ENCODE results near the gene MIA. TPM values are rescaled to one million over a fixed set of nuclear protein-coding genes. Genes with fewer than 3 reads are reported as not detected.
A peak's percentile ranks its signal among the peaks of the same experiment; 100 is the strongest.

The MIA gene
- total RNA-seq, 2 experiments from 2014 or later = not detected

- CTCF ChIA-PET = interaction anchor here (0.7 to 4.1 kb wide), 4 partner anchors 8 to 78 kb away, joined by 3 to 18 read pairs (median 4); partner anchors contain the start of gene ACTMAP
- POLR2A ChIA-PET = interaction anchor here (0.7 to 1.0 kb wide), 3 partner anchors 9 to 11 kb away, joined by 3 to 4 read pairs (median 3); partner anchors contain the start of gene ACTMAP
- Mint-ChIP-seq H3K9me3 (ENCODE audit: insufficient read depth) (no peaks in the 10 kb centered on the region), H3K4me1 (ENCODE audit: low read depth) (no peaks in the 10 kb centered on the region), H3K27ac (no peak overlapping the region), H3K27me3 (ENCODE audit: low read depth) (no peaks in the 10 kb centered on the region), H3K36me3 (ENCODE audit: low read depth) (peaks cover 11% of the 10 kb centered on the region), H3K4me3 (no peak overlapping the region)
- DNase-seq = no peak
- ATAC-seq = no peak
These were observed 33.6 kb upstream of the MIA start for GRCh38 chr19:40741527-40742390.

GRCh38 chr19:40742477-40742876 is 32.8 kb upstream of the MIA start:
- no peaks in the 10 kb centered on the region for H3K4me1 Mint-ChIP-seq (ENCODE audit: low read depth)
- H3K9me3 Mint-ChIP-seq (ENCODE audit: insufficient read depth) = no peaks in the 10 kb centered on the region
- POLR2A ChIA-PET = interaction anchor here (0.7 to 1.1 kb wide), 3 partner anchors 8 to 14 kb away, joined by 3 to 4 read pairs (median 3); partner anchors contain the start of gene ACTMAP
- H3K36me3 Mint-ChIP-seq (ENCODE audit: low read depth) = peaks cover 6% of the 10 kb centered on the region
- CTCF ChIA-PET = interaction anchor here (0.7 to 4.1 kb wide), 3 partner anchors 9 to 77 kb away, joined by 3 to 18 read pairs (median 4); no protein-coding TSS in a partner anchor
- no peak overlapping the region for H3K27ac Mint-ChIP-seq
- no peaks in the 10 kb centered on the region for H3K27me3 Mint-ChIP-seq (ENCODE audit: low read depth)
- DNase-seq (no peak), ATAC-seq (no peak)
- H3K4me3 Mint-ChIP-seq = no peak overlapping the region

GRCh38 chr19:40742886-40743285 is 32.4 kb upstream of the MIA start:
- ATAC-seq = no peak
- H3K36me3 Mint-ChIP-seq (ENCODE audit: low read depth) = peaks cover 4% of the 10 kb centered on the region
- H3K4me1 Mint-ChIP-seq (ENCODE audit: low read depth) = no peaks in the 10 kb centered on the region
- no peaks in the 10 kb centered on the region for H3K9me3 Mint-ChIP-seq (ENCODE audit: insufficient read depth)
- ChIA-PET POLR2A (interaction anchor here (1.1 to 1.6 kb wide), 2 partner anchors 14 to 34 kb away, joined by 3 to 4 read pairs; no protein-coding TSS in a partner anchor), CTCF (interaction anchor here (1.4 to 4.1 kb wide), 3 partner anchors 55 to 77 kb away, joined by 4 to 18 read pairs (median 6); partner anchors contain the start of gene EGLN2)
- no peak overlapping the region for H3K4me3 Mint-ChIP-seq
- H3K27me3 Mint-ChIP-seq (ENCODE audit: low read depth) = no peaks in the 10 kb centered on the region
- DNase-seq = no peak
- no peak overlapping the region for H3K27ac Mint-ChIP-seq

GRCh38 chr19:40743926-40744325 is 31.4 kb upstream of the MIA start:
- Mint-ChIP-seq H3K9me3 (ENCODE audit: insufficient read depth) (no peaks in the 10 kb centered on the region), H3K4me1 (ENCODE audit: low read depth) (peaks cover 6% of the 10 kb centered on the region), H3K36me3 (ENCODE audit: low read depth) (peaks cover 4% of the 10 kb centered on the region), H3K27me3 (ENCODE audit: low read depth) (no peaks in the 10 kb centered on the region), H3K27ac (no peak overlapping the region), H3K4me3 (no peak overlapping the region)
- POLR2A ChIA-PET = interaction anchor here (0.6 to 1.6 kb wide), 5 partner anchors 14 to 61 kb away, joined by 3 to 4 read pairs (median 3); no protein-coding TSS in a partner anchor
- DNase-seq (no peak), ATAC-seq (no peak)
- CTCF ChIA-PET = interaction anchor here (0.7 to 4.1 kb wide), 10 partner anchors 10 to 84 kb away, joined by 3 to 18 read pairs (median 4); partner anchors contain the start of gene EGLN2

- DNase-seq (peak; percentile 52), ATAC-seq (peak; percentile 62)
- H3K4me1 Mint-ChIP-seq (ENCODE audit: low read depth) = peaks cover 11% of the 10 kb centered on the region
- no peaks in the 10 kb centered on the region for H3K27me3 Mint-ChIP-seq (ENCODE audit: low read depth)
- H3K4me3 Mint-ChIP-seq = no peak overlapping the region
- no peaks in the 10 kb centered on the region for H3K9me3 Mint-ChIP-seq (ENCODE audit: insufficient read depth)
- ChIA-PET POLR2A (interaction anchor here (0.9 to 1.6 kb wide), 5 partner anchors 23 to 63 kb away, joined by 3 to 4 read pairs (median 3); no protein-coding TSS in a partner anchor), CTCF (interaction anchor here (0.7 to 4.1 kb wide), 14 partner anchors 9 to 83 kb away, joined by 3 to 18 read pairs (median 3); partner anchors contain the start of gene EGLN2)
- H3K27ac Mint-ChIP-seq = no peak overlapping the region
- peaks cover 2% of the 10 kb centered on the region for H3K36me3 Mint-ChIP-seq (ENCODE audit: low read depth)
These were observed 30.5 kb upstream of the MIA start for GRCh38 chr19:40744554-40745401.

GRCh38 chr19:40745402-40745780 is 29.9 kb upstream of the MIA start:
- Mint-ChIP-seq H3K36me3 (ENCODE audit: low read depth) (peaks cover 6% of the 10 kb centered on the region), H3K4me1 (ENCODE audit: low read depth) (peaks cover 17% of the 10 kb centered on the region), H3K27ac (no peak overlapping the region), H3K9me3 (ENCODE audit: insufficient read depth) (no peaks in the 10 kb centered on the region), H3K27me3 (ENCODE audit: low read depth) (no peaks in the 10 kb centered on the region), H3K4me3 (no peak overlapping the region)
- ChIA-PET CTCF (interaction anchor here (0.9 to 4.1 kb wide), 8 partner anchors 10 to 82 kb away, joined by 3 to 18 read pairs (median 4); no protein-coding TSS in a partner anchor), POLR2A (interaction anchor here (0.9 kb wide), 1 partner anchor 62 kb away, joined by 3 read pairs; no protein-coding TSS in a partner anchor)
- ATAC-seq = no peak
- DNase-seq = no peak

GRCh38 chr19:40747536-40747935 is 27.8 kb upstream of the MIA start:
- Mint-ChIP-seq H3K4me3 (no peak overlapping the region), H3K27ac (no peak overlapping the region), H3K9me3 (ENCODE audit: insufficient read depth) (no peaks in the 10 kb centered on the region), H3K27me3 (ENCODE audit: low read depth) (no peaks in the 10 kb centered on the region), H3K4me1 (ENCODE audit: low read depth) (peaks cover 21% of the 10 kb centered on the region), H3K36me3 (ENCODE audit: low read depth) (peaks cover 21% of the 10 kb centered on the region)
- ATAC-seq (no peak), DNase-seq (no peak)
- ChIA-PET POLR2A (interaction anchor here (10.1 kb wide), 1 partner anchor 31 kb away, joined by 94 read pairs; the partner anchor contains the start of gene RAB4B), CTCF (interaction anchor here (1.0 kb wide), 2 partner anchors 59 to 113 kb away, joined by 3 to 6 read pairs; no protein-coding TSS in a partner anchor)

- H3K9me3 Mint-ChIP-seq (ENCODE audit: insufficient read depth) = no peaks in the 10 kb centered on the region
- peaks cover 39% of the 10 kb centered on the region for H3K36me3 Mint-ChIP-seq (ENCODE audit: low read depth)
These were observed 25.1 kb upstream of the MIA start, which contains the start of gene ACTMAP for GRCh38 chr19:40750058-40750873. TSS of gene ACTMAP (minus strand) at chr19:40750477. CDS start at chr19:40749803, 674 bp downstream.

GRCh38 chr19:40750874-40751537 is 24.3 kb upstream of the MIA start, which contains the start of gene SNRPA:
TSS of gene SNRPA (plus strand) at chr19:40751203. CDS start at chr19:40751409, 206 bp downstream.
- Mint-ChIP-seq H3K27ac (peak within 1 kb of the TSS; percentile 97), H3K4me3 (peak within 1 kb of the TSS; percentile 89), H3K4me1 (ENCODE audit: low read depth) (peaks cover 46% of the 10 kb centered on the region), H3K36me3 (ENCODE audit: low read depth) (peaks cover 46% of the 10 kb centered on the region), H3K9me3 (ENCODE audit: insufficient read depth) (no peaks in the 10 kb centered on the region), H3K27me3 (ENCODE audit: low read depth) (no peaks in the 10 kb centered on the region)
- DNase-seq = peak; percentile 98
- ChIA-PET POLR2A (interaction anchor here (0.5 to 10.1 kb wide), 9 partner anchors 9 to 818 kb away, joined by 3 to 94 read pairs (median 4); partner anchors contain the start of genes COQ8B, EGLN2, ITPKC and NUMBL), CTCF (interaction anchor here (0.6 to 3.0 kb wide), 15 partner anchors 9 to 511 kb away, joined by 3 to 16 read pairs (median 4); partner anchors contain the start of genes COQ8B, EGLN2, ITPKC and RAB4B)
- ATAC-seq = peak; percentile 77

More at GRCh38 chr19:40750058-40750873, 25.1 kb upstream of the MIA start, which contains the start of gene ACTMAP:
- H3K27ac Mint-ChIP-seq = peak within 1 kb of the TSS; percentile 97
- H3K4me3 Mint-ChIP-seq = peak within 1 kb of the TSS; percentile 89
- ATAC-seq (peak; percentile 86), DNase-seq (peak; percentile 100)
- ChIA-PET CTCF (interaction anchor here (0.6 to 3.0 kb wide), 16 partner anchors 9 to 512 kb away, joined by 3 to 16 read pairs (median 4); partner anchors contain the start of genes COQ8B, EGLN2, ITPKC and RAB4B), POLR2A (interaction anchor here (0.5 to 10.1 kb wide), 8 partner anchors 8 to 818 kb away, joined by 3 to 94 read pairs (median 4); partner anchors contain the start of genes COQ8B, EGLN2, ITPKC and NUMBL)
- H3K27me3 Mint-ChIP-seq (ENCODE audit: low read depth) = no peaks in the 10 kb centered on the region
- peaks cover 38% of the 10 kb centered on the region for H3K4me1 Mint-ChIP-seq (ENCODE audit: low read depth)

Measured in activated CD8-positive, alpha-beta T cell treated with anti-CD3 and anti-CD28 coated beads, Interleukin-2, amount 10 ng/mL, durations not matched to agents 7 days and 5 days (primary cell).